ENCODE results near the gene CABLES1.
"Not testable (repeated sequence)": the region's sequence is repeated elsewhere in the genome, so short reads cannot be mapped to it uniquely, and the experiment has no call there.

GRCh38 chr18:23091017-23091993 is 44.0 kb upstream of the CABLES1 start:
- not testable (repeated sequence) for TF ChIP-seq EZH2 (IDR thresholded peaks at IDR 0.05; ENCODE audit: insufficient read depth, poor library complexity, severe bottlenecking); EZH2phosphoT487 (IDR thresholded peaks at IDR 0.05; ENCODE audit: insufficient read depth, low read depth)

All from GM23248 (cell line).